ENCODE data around the gene SESTD1. TPM values are rescaled to one million over a fixed set of nuclear protein-coding genes. Genes with fewer than 3 reads are reported as not detected.
A peak's percentile ranks its signal among the peaks of the same experiment; 100 is the strongest.

Gene SESTD1
- total RNA-seq, 2 experiments from 2014 or later, result 4.0 to 7.7 TPM

GRCh38 chr2:179277429-179278196 lies 13.0 kb upstream of the SESTD1 start:
- Mint-ChIP-seq H3K27me3 (no peaks in the 10 kb centered on the region), H3K36me3 (no peaks in the 10 kb centered on the region), H3K4me3 (no peak overlapping the region), H3K9me3 (ENCODE audit: low read depth) (no peaks in the 10 kb centered on the region), H3K27ac (no peak overlapping the region), H3K4me1 (no peaks in the 10 kb centered on the region)
- ATAC-seq (no peak), DNase-seq (no peak)
- CTCF ChIA-PET, result no interaction called here

- H3K4me1 Mint-ChIP-seq, result no peaks in the 10 kb centered on the region
- ATAC-seq, result no peak
- no peak for DNase-seq
- no peaks in the 10 kb centered on the region for H3K36me3 Mint-ChIP-seq
- H3K27me3 Mint-ChIP-seq, result no peaks in the 10 kb centered on the region
- CTCF ChIA-PET, result no interaction called here
- no peaks in the 10 kb centered on the region for H3K9me3 Mint-ChIP-seq (ENCODE audit: low read depth)
- H3K4me3 Mint-ChIP-seq, result no peak overlapping the region
- no peak overlapping the region for H3K27ac Mint-ChIP-seq
Measured at GRCh38 chr2:179275253-179276012, 10.8 kb upstream of the SESTD1 start.

- H3K36me3 Mint-ChIP-seq, result no peaks in the 10 kb centered on the region
- H3K9me3 Mint-ChIP-seq (ENCODE audit: low read depth), result no peaks in the 10 kb centered on the region
- DNase-seq (no peak), ATAC-seq (no peak)
- H3K4me1 Mint-ChIP-seq, result no peaks in the 10 kb centered on the region
- H3K27ac Mint-ChIP-seq, result no peak overlapping the region
- H3K27me3 Mint-ChIP-seq, result no peaks in the 10 kb centered on the region
- CTCF ChIA-PET, result no interaction called here
- H3K4me3 Mint-ChIP-seq, result no peak overlapping the region
Measured at GRCh38 chr2:179274749-179275148, 10.1 kb upstream of the SESTD1 start.

- DNase-seq (no peak), ATAC-seq (no peak)
- Mint-ChIP-seq H3K4me3 (no peak overlapping the region), H3K36me3 (no peaks in the 10 kb centered on the region), H3K27me3 (peaks cover 3% of the 10 kb centered on the region), H3K9me3 (ENCODE audit: low read depth) (no peaks in the 10 kb centered on the region), H3K27ac (no peak overlapping the region), H3K4me1 (no peaks in the 10 kb centered on the region)
- CTCF ChIA-PET, result no interaction called here
Measured at GRCh38 chr2:179273461-179273962, 8.9 kb upstream of the SESTD1 start.

GRCh38 chr2:179272406-179273192 lies 8.0 kb upstream of the SESTD1 start:
- Mint-ChIP-seq H3K27ac (no peak overlapping the region), H3K4me3 (no peak overlapping the region), H3K36me3 (no peaks in the 10 kb centered on the region), H3K9me3 (ENCODE audit: low read depth) (no peaks in the 10 kb centered on the region), H3K27me3 (peaks cover 5% of the 10 kb centered on the region), H3K4me1 (peaks cover 2% of the 10 kb centered on the region)
- CTCF ChIA-PET, result no interaction called here
- no peak for DNase-seq
- ATAC-seq, result no peak

DNA sequence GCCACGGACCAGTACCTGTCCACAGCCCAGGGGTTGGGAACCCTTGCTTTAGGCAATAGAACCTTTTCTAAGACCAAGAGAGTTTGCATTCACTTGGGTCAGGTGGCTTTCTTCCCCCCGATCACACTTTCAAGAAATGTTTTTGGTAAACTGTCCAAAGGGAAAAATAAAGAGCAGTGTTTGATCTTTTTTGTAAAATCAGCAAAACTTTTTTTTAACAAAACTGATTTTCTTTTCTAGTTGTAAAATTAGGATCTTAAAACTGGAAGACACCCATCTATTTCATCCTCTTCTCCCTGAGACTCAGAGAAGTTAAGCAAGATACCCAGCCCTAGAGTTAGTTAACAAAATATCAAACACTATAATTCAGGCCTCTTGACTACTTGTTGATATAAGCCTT lies 6.1 kb upstream of the SESTD1 start:
- Mint-ChIP-seq H3K27me3 (peaks cover 14% of the 10 kb centered on the region), H3K4me1 (peaks cover 2% of the 10 kb centered on the region), H3K36me3 (no peaks in the 10 kb centered on the region), H3K27ac (no peak overlapping the region), H3K9me3 (ENCODE audit: low read depth) (no peaks in the 10 kb centered on the region), H3K4me3 (no peak overlapping the region)
- CTCF ChIA-PET, result no interaction called here
- no peak for ATAC-seq
- DNase-seq, result no peak

GRCh38 chr2:179268277-179268925 lies 3.8 kb upstream of the SESTD1 start:
- ATAC-seq, result no peak

GRCh38 chr2:179266271-179266670 lies 1.6 kb upstream of the SESTD1 start:
- DNase-seq (no peak), ATAC-seq (no peak)
- H3K9me3 Mint-ChIP-seq (ENCODE audit: low read depth), result no peaks in the 10 kb centered on the region
- H3K4me1 Mint-ChIP-seq, result peaks cover 12% of the 10 kb centered on the region
- H3K27me3 Mint-ChIP-seq, result peaks cover 44% of the 10 kb centered on the region
- H3K36me3 Mint-ChIP-seq, result no peaks in the 10 kb centered on the region
- no peak overlapping the region for H3K27ac Mint-ChIP-seq
- no peak overlapping the region for H3K4me3 Mint-ChIP-seq
- CTCF ChIA-PET, result no interaction called here

More at GRCh38 chr2:179268277-179268925, 3.8 kb upstream of the SESTD1 start:
- Mint-ChIP-seq H3K27me3 (peaks cover 29% of the 10 kb centered on the region), H3K9me3 (ENCODE audit: low read depth) (no peaks in the 10 kb centered on the region), H3K4me1 (peaks cover 8% of the 10 kb centered on the region), H3K4me3 (no peak overlapping the region), H3K36me3 (no peaks in the 10 kb centered on the region), H3K27ac (no peak overlapping the region)
- CTCF ChIA-PET, result no interaction called here
- DNase-seq, result no peak

DNA sequence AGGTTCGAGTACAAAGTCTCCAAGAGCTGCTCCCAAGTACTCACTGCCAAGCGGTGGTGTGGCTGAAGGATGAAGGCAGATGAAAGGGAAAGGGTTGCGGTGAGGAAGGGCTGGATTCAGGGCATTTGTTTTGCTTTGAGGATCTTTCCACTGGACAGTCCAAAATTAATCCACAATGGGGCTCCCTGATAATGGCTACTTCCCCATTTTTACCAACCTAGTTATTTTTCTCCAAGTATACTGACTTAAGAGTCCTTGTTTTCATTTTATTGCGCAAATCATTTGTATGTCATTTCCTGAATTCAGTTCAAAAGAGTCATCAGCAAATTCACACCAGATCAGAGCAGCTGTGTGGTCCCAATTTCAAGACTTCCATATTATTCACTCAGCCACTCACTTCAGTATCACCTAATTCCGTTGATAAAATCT lies 464 bp upstream of the SESTD1 start:
- peaks cover 50% of the 10 kb centered on the region for H3K27me3 Mint-ChIP-seq
- H3K27ac Mint-ChIP-seq, result no peak overlapping the region
- peaks cover 12% of the 10 kb centered on the region for H3K4me1 Mint-ChIP-seq
- no peaks in the 10 kb centered on the region for H3K36me3 Mint-ChIP-seq
- H3K4me3 Mint-ChIP-seq, result peak overlapping the region; percentile 59
- CTCF ChIA-PET, result no interaction called here
- no peaks in the 10 kb centered on the region for H3K9me3 Mint-ChIP-seq (ENCODE audit: low read depth)
- DNase-seq (no peak), ATAC-seq (no peak)

DNA sequence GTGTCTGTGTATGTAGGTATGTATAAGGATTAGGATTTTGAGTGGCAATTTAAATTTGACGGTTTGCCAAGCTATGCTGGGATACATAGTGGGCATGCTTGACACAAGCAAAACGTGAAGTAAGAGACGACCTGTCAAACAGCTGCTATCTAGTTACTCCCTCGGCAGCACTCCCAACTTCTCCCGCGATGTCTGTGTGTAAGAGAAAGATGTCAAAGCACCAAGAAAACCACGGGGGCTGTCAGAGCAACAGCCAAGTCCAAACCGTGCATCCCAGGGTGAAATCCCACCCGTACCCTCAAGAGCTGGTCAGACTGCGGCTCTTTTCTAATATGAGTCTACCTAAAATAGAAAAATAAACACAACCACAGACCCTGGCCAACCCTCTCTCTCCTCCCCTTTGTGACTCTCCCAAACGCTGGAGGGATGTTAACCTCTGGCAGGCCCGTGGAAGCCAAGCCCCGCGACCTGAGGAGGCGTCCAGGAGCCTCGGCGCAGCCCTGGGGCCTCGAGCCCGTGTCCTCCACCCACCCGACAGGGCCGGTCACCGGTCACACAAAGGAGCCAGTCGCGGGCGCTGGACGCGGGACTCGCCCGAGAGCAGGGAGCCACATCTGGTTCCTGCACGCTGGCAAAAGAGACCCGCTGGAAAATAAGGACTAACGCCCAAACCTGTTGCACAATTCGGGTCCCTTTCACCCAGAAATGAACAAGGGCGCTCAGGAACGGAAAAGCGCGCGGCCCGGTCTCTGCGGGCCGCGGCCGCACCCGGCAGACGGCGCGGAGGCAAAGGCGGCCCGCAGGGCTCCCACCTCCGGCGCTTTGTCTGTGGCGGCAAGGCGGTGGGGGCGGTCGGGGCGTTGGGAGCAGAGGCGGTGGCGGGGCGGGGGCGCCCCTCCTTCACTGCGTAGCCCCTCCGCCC lies 925 bp downstream of the SESTD1 start:
- no peaks in the 10 kb centered on the region for H3K36me3 Mint-ChIP-seq
- DNase-seq, result no peak
- no peak overlapping the region for H3K27ac Mint-ChIP-seq
- H3K4me1 Mint-ChIP-seq, result peaks cover 12% of the 10 kb centered on the region
- CTCF ChIA-PET, result interaction anchor here (1.0 kb wide), 1 partner anchor 11 kb away, joined by 4 read pairs; no protein-coding TSS in a partner anchor
- H3K9me3 Mint-ChIP-seq (ENCODE audit: low read depth), result no peaks in the 10 kb centered on the region
- H3K27me3 Mint-ChIP-seq, result peaks cover 47% of the 10 kb centered on the region
- H3K4me3 Mint-ChIP-seq, result peak overlapping the region; percentile 71
- ATAC-seq, result peak; percentile 63

- CTCF ChIA-PET, result interaction anchor here (1.0 kb wide), 1 partner anchor 10 kb away, joined by 4 read pairs; no protein-coding TSS in a partner anchor
- peak overlapping the region; percentile 71 for H3K4me3 Mint-ChIP-seq
Measured at GRCh38 chr2:179263015-179263414, 1.6 kb downstream of the SESTD1 start.

DNA sequence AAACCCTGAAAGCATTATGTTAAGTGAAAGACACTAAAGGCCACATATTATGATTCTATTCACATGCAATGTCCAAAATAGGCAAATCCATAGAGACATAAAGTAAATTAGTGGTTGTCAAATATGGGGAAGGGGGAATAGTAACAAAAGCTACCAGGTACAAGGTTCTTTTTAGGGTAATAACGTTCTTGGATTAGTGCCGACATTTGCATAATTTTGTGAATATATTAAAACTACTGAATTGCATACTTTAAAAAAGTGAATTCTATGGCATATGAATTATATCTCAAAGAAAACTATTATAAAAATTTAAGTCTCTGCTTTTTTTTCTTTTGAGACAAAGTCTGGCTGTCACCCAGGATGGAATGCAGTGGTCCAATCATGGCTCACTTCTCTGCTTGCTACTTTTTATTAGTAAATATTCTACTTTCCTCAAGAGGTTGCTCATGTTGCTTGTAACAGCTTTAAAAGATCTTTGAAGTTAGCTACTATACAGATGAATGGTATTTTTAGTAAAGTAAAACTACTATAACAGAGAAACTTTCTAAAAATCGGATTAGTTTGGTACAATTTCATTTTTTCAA lies 2.5 kb downstream of the SESTD1 start:
- Mint-ChIP-seq H3K27ac (no peak overlapping the region), H3K27me3 (peaks cover 45% of the 10 kb centered on the region), H3K36me3 (no peaks in the 10 kb centered on the region), H3K4me1 (peaks cover 10% of the 10 kb centered on the region), H3K4me3 (no peak overlapping the region), H3K9me3 (ENCODE audit: low read depth) (no peaks in the 10 kb centered on the region)
- ATAC-seq, result no peak
- CTCF ChIA-PET, result interaction anchor here (1.0 kb wide), 1 partner anchor 9 kb away, joined by 4 read pairs; no protein-coding TSS in a partner anchor
- DNase-seq, result no peak

More at GRCh38 chr2:179263015-179263414, 1.6 kb downstream of the SESTD1 start:
- H3K36me3 Mint-ChIP-seq, result no peaks in the 10 kb centered on the region
- H3K4me1 Mint-ChIP-seq, result peaks cover 11% of the 10 kb centered on the region
- H3K27ac Mint-ChIP-seq, result no peak overlapping the region
- no peaks in the 10 kb centered on the region for H3K9me3 Mint-ChIP-seq (ENCODE audit: low read depth)
- ATAC-seq (no peak), DNase-seq (no peak)
- H3K27me3 Mint-ChIP-seq, result peaks cover 45% of the 10 kb centered on the region

All from activated CD8-positive, alpha-beta memory T cell treated with anti-CD3 and anti-CD28 coated beads, Interleukin-2, amount 10 ng/mL, durations not matched to agents 7 days and 5 days (primary cell).